ENCODE data around the gene RAB9A.

DNA sequence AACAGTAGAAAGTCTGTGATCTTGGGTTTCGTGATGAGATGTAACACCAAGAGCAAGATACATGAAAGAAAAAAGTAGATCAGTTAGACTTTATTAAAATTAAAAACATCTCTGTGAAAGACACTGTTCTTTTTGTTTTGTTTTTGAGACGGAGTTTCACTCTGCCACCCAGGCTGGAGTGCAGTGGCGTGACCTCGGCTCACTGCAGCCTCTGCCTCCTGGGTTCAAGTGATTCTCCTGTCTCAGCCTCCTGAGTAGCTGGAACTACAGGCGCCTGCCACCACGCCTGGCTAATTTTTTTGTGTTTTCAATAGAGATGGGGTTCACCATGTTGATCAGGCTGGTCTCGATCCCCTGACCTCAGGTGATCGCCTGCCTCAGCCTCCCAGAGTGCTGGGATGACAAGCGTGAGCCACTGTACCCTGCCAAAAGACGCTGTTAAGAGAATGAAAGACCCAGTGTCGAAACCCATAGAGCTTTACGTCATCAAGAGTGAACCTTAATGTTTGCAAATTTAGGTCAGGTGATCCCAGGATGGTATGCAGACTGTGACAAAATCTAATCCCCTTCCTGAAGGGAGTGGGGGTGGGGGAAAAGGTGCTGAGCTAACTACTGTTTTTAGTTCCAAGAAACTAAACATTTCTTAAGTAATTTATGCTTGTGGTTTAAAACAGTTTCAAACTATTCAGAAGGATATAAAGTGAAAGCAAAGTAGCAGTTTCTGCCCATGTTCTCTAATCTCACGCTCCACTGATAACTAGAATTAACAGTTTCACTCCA lies 53.7 kb downstream of the RAB9A start:
- TF ChIP-seq POLR2A (IDR thresholded peaks at IDR 0.05; ENCODE audit: low read length) (no peak), GATA1 (IDR thresholded peaks at IDR 0.05; ENCODE audit: low read depth, low read length) (no peak)

Data from erythroblast (primary cell).